Measurements from ENCODE around the gene ARHGAP9.

The ARHGAP9 gene

DNA sequence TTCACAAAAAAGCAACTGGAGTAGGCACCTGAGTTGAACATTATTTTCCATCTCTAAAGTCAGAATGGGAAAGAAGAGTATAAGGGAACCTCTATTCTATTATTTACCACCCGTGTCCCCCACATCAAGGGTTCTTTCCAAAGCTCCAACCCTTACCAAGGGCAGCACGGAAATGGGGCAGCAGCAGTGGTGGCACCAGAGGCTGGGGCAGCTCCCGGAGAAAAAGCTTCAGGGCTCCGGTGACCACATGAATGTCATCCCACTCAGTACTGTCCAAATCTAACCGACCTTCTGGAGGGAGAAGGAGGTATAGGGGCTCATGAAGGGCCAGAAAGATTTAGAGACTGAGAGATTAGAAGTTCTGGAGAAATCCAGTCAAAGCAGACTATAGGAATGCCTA lies 5.8 kb downstream of the ARHGAP9 start:
- no peak for DNase-seq (ENCODE audit: extremely low read depth in 1 of 2, low read depth in 1 of 2)

DNA sequence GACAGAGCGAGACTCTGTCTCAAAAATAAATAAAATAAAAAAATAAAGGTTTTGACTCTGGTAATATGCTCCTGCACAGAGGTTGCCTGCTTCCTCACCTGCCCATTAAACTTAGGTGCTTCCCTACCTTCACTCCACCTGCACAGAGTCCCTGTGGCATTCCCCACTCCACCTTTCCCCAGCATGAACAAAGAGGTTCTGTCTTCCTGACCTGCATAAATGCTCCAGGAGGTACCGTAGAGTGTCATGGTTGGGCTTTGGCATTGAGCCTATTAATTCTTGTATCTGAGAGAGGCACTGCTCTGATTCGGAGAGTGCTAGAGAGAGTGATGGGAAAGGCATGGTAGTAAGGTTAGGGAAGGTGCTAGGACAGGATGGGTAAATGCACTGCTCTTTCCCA lies 6.3 kb downstream of the ARHGAP9 start:
- DNase-seq (ENCODE audit: extremely low read depth in 1 of 2, low read depth in 1 of 2) = no peak

DNA sequence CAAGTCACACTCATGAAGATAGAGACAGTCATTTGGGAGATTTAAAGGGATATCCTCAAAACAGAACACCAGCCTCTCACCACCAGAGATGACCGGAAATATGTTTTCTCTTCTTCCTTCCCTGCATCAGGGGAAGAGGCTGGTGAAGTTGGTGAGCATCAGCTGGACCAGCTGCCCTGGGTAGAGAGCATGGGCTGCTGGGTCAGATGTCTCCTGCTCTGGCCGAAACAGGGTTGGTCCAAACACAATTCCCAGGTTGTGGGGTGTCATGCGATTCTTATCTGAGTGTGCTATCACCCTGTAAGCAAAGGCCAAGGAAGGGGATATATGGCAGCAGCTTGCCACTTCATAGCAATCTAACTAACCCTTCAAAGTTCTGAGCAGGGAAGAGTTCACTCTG lies 7.3 kb downstream of the ARHGAP9 start:
- DNase-seq (ENCODE audit: extremely low read depth in 1 of 2, low read depth in 1 of 2) = no peak

DNA sequence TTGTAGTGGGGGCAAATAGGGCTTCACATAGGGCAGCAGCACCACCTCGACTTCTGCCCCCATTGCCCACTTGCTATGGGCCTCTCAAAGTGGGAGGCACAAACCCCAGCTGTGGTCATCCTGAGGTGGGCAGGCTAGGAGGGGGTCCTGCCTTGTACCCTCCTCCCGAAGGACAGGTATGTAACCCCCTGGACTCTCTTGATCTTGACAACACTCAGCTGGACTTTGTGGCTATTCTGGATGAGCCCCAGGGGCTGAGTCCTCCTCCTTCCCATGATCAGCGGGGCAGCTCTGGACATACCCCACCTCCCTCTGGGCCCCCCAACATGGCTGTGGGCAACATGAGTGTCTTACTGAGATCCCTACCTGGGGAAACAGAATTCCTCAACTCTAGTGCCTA lies 8.0 kb downstream of the ARHGAP9 start:
- no peak for DNase-seq (ENCODE audit: extremely low read depth in 1 of 2, low read depth in 1 of 2)

DNA sequence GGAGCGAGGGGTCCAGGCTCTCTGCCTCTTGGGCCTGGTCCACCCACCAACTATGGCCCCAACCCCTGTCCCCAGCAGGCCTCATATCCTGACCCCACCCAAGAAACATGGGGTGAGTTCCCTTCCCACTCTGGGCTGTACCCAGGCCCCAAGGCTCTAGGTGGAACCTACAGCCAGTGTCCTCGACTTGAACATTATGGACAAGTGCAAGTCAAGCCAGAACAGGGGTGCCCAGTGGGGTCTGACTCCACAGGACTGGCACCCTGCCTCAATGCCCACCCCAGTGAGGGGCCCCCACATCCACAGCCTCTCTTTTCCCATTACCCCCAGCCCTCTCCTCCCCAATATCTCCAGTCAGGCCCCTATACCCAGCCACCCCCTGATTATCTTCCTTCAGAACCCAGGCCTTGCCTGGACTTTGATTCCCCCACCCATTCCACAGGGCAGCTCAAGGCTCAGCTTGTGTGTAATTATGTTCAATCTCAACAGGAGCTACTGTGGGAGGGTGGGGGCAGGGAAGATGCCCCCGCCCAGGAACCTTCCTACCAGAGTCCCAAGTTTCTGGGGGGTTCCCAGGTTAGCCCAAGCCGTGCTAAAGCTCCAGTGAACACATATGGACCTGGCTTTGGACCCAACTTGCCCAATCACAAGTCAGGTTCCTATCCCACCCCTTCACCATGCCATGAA lies 8.6 kb downstream of the ARHGAP9 start:
- DNase-seq (ENCODE audit: extremely low read depth in 1 of 2, low read depth in 1 of 2) = no peak

DNA sequence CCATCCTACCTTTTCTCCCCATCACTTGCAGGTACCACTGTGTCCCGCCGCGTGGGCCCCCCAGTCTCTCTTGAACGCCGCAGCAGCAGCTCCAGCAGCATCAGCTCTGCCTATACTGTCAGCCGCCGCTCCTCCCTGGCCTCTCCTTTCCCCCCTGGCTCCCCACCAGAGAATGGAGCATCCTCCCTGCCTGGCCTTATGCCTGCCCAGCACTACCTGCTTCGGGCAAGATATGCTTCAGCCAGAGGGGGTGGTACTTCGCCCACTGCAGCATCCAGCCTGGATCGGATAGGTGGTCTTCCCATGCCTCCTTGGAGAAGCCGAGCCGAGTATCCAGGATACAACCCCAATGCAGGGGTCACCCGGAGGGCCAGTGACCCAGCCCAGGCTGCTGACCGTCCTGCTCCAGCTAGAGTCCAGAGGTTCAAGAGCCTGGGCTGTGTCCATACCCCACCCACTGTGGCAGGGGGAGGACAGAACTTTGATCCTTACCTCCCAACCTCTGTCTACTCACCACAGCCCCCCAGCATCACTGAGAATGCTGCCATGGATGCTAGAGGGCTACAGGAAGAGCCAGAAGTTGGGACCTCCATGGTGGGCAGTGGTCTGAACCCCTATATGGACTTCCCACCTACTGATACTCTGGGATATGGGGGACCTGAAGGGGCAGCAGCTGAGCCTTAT lies 9.2 kb downstream of the ARHGAP9 start:
- no peak for DNase-seq (ENCODE audit: extremely low read depth in 1 of 2, low read depth in 1 of 2)

DNA sequence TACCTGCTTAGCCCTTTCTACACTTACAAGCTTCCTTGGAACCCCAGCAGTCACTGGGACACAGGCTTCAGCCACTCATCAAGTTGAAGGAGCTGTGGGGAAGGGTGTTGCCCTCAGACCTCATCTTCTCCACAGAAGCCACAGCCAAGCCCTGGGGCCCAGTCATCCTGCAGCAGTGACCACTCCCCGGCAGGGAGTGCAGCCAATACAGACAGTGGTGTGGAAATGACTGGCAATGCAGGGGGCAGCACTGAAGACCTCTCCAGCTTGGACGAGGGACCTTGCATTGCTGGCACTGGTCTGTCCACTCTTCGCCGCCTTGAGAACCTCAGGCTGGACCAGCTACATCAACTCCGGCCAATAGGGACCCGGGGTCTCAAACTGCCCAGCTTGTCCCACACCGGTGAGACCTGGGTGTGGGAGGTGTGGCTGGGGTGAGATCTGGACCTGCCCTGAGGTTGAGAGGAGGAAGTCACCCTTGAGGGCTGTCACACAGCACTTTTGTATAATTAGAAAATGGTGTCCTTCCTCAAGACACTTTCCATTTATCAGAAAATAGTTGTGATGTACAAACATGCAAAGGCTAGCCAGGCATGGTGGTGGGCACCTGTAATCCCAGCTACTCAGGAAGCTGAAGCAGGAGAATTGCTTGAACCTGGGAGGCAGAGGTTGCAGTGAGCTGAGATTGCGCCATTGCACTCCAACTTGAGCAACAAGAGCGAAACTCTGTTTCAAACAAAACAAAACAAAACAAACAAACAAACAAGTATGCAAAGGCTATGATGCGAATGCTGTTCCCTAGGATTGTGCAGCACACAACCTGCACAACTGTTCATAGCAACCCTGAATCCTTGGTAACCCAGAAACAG lies 10.1 kb downstream of the ARHGAP9 start:
- DNase-seq (ENCODE audit: extremely low read depth in 1 of 2, low read depth in 1 of 2) = no peak

DNA sequence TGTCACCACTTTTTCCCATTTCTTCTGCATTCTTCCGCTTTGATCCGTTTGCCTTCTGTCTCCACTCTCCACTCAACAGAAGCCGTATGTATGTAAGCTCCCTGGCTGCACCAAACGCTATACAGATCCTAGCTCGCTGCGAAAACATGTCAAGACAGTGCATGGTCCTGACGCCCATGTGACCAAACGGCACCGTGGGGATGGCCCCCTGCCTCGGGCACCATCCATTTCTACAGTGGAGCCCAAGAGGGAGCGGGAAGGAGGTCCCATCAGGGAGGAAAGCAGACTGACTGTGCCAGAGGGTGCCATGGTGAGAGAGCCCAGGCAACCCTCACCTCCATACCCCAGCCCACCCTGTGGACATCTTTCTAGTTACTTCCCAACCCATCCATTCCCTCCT lies 11.8 kb downstream of the ARHGAP9 start:
- DNase-seq (ENCODE audit: extremely low read depth in 1 of 2, low read depth in 1 of 2) = no peak

DNA sequence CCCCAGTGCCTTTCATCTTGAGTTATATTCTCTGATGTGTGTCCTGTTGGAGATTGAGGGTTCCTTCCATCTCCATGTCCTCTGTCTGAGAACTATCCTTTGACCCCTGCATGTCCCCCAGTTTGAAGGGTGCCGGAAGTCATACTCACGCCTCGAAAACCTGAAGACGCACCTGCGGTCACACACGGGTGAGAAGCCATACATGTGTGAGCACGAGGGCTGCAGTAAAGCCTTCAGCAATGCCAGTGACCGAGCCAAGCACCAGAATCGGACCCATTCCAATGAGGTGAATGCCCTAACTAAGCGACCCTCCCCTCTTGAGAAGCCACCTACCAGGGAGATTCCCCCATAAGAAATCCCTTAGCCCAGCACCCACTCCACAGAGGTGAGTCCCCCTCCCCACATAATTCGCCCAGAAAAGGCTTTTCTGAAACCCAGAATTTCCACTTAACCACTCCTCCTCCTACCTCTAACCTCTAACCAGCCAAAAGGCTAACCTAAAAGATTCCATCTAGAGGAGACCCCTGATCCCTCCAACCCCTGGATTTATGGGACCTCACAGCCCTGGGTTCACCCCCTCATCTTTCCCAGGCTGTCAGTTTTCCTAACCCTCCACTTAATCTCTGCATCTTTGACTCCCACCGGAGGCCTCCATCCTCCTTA lies 12.3 kb downstream of the ARHGAP9 start:
- DNase-seq (ENCODE audit: extremely low read depth in 1 of 2, low read depth in 1 of 2) = no peak

DNA sequence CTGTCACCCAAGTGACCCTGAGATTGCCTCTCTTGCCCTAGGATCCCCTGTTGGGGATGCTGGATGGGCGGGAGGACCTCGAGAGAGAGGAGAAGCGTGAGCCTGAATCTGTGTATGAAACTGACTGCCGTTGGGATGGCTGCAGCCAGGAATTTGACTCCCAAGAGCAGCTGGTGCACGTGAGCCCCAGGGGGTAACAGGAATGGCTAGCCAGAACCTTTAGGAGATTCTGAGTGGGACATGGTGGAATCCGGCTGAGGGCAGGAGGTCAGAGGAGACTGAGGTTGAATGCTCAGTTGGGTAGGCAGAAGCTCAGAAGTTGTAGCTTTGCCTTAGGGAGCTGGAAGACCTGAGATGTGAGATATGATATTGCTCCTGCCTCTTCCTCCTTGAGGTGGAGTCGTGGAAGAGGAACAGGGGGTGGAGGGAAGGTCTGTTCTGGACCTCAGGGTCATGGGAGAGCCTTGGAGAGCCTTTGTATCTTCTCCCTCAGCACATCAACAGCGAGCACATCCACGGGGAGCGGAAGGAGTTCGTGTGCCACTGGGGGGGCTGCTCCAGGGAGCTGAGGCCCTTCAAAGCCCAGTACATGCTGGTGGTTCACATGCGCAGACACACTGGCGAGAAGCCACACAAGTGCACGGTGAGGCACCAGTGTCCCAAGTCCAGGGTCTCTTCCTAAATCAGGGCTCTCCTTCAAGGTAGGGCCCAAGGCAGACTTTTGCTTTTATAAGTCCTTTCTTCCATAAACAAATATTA lies 13.7 kb downstream of the ARHGAP9 start:
- DNase-seq (ENCODE audit: extremely low read depth in 1 of 2, low read depth in 1 of 2) = no peak

DNA sequence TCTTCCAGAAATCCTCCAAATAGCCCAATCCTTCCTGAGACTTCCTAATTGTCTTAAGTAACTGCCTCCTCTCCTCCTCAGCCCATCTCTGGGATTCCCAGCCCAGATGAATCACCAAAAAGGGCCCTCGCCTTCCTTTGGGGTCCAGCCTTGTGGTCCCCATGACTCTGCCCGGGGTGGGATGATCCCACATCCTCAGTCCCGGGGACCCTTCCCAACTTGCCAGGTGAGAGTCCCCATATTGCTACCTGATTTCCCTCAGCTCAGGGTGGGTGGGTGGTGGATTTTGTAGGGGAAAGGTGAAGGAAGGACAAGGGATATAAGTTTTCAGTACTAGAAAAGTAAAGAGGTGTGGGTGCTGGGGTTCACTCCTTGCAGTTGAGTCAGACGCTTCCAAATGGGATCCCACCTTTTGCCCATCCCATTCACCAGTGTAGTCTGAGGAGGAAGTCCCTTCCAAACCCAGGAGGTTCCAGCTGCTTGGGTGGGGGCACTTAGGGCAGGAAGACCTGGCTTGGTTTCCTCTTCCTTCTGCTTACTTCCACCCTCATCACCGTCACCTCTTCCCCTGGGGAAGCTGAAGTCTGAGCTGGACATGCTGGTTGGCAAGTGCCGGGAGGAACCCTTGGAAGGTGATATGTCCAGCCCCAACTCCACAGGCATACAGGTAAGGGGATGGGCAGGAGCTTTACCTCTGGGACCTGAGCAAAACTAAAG lies 14.5 kb downstream of the ARHGAP9 start:
- no peak for DNase-seq (ENCODE audit: extremely low read depth in 1 of 2, low read depth in 1 of 2)

DNA sequence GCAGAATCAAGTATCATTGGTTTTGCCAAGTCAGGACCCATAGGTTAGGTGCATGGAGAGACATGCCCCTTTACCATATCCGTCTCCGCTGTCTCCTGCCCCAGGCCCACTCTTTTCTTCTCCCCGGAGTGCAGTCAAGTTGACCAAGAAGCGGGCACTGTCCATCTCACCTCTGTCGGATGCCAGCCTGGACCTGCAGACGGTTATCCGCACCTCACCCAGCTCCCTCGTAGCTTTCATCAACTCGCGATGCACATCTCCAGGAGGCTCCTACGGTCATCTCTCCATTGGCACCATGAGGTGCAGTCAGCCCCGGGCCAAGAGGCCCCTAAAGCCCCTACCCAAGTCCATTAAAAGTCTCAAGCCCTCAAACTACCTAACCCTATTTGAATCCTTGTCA lies 15.1 kb downstream of the ARHGAP9 start:
- no peak for DNase-seq (ENCODE audit: extremely low read depth in 1 of 2, low read depth in 1 of 2)

DNA sequence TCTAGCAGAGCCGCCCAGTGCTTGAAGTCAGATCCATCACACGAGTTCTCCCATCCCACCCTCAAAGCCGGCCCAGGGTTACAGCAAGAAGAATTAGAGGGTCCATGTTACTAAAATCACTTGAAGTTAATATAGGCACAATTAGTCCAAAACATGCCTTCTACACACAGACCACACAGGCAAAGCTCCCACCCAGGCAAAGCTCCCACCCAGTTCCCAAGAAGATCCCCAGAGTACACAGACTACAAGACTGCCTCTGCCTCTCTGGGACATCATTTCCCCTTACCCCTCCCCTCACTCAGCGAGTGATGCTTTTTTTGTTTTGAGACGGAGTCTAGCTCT lies 16.8 kb downstream of the ARHGAP9 start:
- no peak for DNase-seq (ENCODE audit: extremely low read depth in 1 of 2, low read depth in 1 of 2)

DNA sequence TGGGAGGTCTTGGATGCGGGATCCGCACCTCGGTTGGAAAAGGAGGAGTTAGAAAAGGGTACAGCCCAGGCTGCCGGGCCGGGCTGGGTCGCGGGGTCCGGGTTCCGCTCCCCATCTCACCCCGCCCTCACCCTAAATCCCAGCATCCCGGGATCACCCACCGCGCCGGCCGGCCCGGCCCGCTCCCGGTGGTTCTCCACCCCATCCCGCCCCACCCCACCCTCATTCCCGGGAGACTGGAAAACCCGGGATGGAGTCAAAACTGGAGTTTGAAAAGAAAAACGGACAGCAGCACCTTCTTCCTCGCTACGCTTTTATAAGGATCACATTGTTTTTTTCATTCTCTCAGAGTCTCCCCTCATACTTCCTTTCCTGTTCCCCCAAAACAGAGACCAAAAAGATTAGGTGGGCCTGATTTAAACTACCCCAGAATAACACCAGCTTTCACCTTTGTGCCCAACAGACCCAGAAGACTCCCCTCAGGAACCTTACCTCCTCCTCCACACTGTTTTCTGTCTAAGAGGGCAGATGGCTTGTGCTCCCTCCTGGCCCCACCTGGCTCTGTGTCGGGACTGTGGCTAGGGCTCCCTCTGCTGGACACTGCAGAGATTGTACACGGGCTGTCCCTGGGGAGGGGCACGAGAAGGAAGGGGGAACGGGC lies 17.3 kb downstream of the ARHGAP9 start:
- peak; percentile 71 to 81 for DNase-seq (ENCODE audit: extremely low read depth in 1 of 2, low read depth in 1 of 2)

DNA sequence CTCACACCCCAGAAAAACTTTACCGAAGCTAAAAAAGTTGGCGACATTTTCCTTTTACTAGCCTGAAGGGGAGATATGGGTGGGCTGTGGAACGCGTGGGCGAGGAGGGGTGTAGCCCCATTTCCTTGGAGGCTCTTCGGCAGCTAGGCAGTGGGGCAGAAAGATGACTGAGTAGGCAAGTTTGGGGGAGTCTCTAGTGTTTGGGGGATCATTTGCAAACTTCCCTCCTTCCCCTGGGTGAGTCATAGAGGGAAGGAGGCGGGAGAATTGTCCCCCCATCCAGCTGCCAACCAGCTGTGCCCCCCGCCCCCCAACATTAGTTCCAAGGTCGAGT lies 17.8 kb downstream of the ARHGAP9 start:
- no peak for DNase-seq (ENCODE audit: extremely low read depth in 1 of 2, low read depth in 1 of 2)

DNA sequence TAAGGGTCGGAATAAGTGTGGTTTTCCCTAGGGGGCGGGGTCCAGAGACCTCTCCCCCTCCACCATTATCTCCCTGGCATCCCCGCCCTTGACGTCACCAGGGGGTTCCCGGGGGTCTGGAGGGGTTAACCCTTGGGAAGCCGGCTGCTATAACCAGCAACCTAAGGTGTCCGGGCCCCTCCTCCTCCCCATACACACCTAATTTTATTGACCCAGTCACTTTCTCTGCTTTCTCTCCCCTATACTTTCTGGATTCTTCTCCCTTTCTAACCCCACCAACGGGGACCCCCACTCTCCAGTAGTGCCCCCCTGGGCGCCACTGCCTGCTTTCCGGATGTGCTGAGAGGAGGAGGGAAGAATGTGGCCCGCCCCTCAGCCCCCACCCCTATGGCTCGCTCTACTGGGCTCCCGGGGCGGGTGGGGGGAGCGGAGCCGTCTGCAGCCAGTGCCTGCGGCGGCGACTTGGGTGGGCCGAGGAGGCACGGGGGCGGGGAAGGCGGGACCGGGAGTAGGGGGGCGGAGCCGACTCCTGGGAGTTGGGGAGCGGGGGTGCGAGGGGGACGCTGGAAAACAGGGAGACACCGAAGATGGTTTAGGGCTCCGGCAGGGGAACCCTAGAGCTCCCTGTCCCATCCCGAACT lies 18.3 kb downstream of the ARHGAP9 start:
- no peak for DNase-seq (ENCODE audit: extremely low read depth in 1 of 2, low read depth in 1 of 2)

DNA sequence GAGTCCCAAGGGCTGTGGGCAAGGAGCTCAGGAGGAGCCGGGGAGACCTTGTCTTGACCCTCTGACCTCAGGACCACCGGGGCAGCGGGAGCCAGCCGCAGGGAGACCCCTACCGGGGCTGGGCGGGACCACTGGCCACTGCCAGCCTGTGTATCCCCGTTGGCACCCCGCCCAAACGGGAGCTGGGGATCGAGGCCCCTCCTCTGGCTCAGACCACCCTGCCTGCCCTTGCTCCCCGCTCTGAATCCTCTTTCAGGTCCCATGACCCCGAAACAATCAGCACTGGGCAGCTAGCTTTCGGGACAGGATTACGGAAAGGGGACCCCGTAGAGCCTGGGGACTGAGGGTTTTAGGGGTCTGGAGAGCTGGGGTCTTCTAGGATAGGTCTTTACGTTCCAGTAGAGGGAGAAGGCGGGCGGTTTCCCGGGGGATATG lies 18.8 kb downstream of the ARHGAP9 start:
- DNase-seq (ENCODE audit: extremely low read depth in 1 of 2, low read depth in 1 of 2) = no peak

DNA sequence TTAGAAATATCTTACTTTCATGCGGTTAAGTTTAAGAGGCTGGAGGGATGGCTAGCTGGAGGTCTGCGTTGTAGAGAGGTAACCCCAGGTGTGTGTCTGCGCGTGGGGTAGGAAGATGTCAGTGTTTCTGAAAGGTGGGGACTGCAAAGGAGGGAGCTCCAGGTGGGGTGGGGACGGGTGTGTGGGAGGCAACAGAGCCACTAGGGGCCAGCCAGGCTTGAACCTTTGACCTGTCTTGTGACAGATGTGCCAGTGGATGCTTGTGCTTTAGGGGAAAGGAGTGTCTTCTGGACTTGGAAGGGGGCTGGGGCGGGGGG lies 19.2 kb downstream of the ARHGAP9 start:
- DNase-seq (ENCODE audit: extremely low read depth in 1 of 2, low read depth in 1 of 2) = no peak

DNA sequence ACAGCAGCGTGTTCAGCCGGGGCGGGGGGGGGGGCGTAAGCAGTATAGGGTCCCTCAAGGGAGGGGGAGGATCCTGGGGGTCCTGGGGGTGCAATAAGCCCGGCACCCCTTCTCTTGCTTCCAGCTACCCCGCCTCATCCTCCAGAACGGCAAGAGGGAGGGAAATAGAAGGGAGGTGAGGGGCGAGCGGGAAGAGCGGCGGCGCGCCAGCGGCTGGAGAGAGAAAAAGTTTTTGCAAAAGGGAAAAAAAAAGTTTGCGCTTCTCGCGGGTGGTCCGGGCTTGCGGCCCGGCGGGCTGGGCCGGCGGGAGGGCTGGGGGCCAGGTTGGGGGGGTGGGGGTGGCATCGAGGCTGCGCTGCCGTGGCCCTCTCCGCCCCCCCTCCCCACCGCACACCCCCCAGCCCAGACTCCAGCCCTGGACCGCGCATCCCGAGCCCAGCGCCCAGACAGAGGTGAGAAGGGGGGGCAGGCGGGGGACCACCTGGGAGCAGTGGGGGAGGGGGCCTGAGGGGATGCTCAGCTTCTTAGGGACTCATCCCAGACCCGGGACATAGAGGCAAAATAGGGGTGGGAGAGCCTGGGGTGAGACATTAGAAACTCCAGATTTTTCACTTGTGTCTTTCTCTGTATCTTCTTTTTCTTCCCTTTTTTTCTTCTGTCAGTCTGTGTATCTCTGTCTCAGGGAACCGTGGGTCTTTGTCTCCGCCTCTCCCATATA lies 19.8 kb downstream of the ARHGAP9 start, which contains the start of gene GLI1:
GLI1 (plus strand) TSS at position 36 of the 718 bp plus-strand sequence. CDS start 3,907 bp downstream, outside the sequence.
- DNase-seq (ENCODE audit: extremely low read depth in 1 of 2, low read depth in 1 of 2) = no peak

Data from stimulated activated CD8-positive, alpha-beta memory T cell treated with anti-CD3 and anti-CD28 coated beads, Interleukin-7, amount 100 ng/mL, for 48 hours (primary cell).